B cell (primary cell): ENCODE measurements around the gene ZKSCAN7. TPM values are rescaled to one million over a fixed set of nuclear protein-coding genes. Genes with fewer than 3 reads are reported as not detected.
A peak's percentile ranks its signal among the peaks of the same experiment; 100 is the strongest.

Source experiments
- ATAC-seq: fragments of 200-7000 bp; cut with Tn5 transposase; one replicate; pipeline ENCODE4 v1.10.0; 2021; ENCODE audit warnings: low read depth, mild to moderate bottlenecking, moderate number of reproducible peaks, moderate library complexity
- CTCF ChIA-PET: fragments of 350-600 bp; sonication (Branson Sonifier 250); formaldehyde crosslinking; loops from one replicate; lab custom pipeline; 2021; ENCODE audit warnings: antibody characterized with exemption, inconsistent platforms; lab: Charles Lee
- POLR2A ChIA-PET: fragments of 350-600 bp; sonication (Branson Sonifier 250); formaldehyde crosslinking; loops from one replicate; lab custom pipeline; 2021; ENCODE audit warnings: antibody characterized with exemption; lab: Charles Lee
- DNase-seq: peaks from one replicate; pipeline ENCODE4 v3.0.0; 2013
- H2AFZ ChIP-seq: 2 replicates; pipeline ENCODE4 v1.6.1; 2012; ENCODE audit warnings: mild to moderate bottlenecking, low read depth, low read length; ENCODE audit not compliant: insufficient read depth, poor library complexity, severe bottlenecking
- H3K27ac ChIP-seq, 2 donors: 1 replicate in 1 of 2; 2 replicates in 1 of 2; pipeline ENCODE4 v1.5.1; 2012 to 2013; ENCODE audit warnings: low read length in 2 of 2, mild to moderate bottlenecking in 2 of 2, moderate library complexity in 1 of 2
- H3K27me3 ChIP-seq, 4 experiments: fragments of 200-600 bp in 1 of 4; sonication (generic) in 1 of 4; replicated peaks in 1 of 4; 1 replicate in 2 of 4; 2 replicates in 2 of 4; pipeline versions ENCODE4 v1.6.1 to v1.7.0; 2013 to 2016; ENCODE audit warnings: low read length in 3 of 4, mild to moderate bottlenecking in 2 of 4, mixed read lengths in 1 of 4, moderate library complexity in 1 of 4; ENCODE audit not compliant: insufficient read depth in 4 of 4, control insufficient read depth in 3 of 4; ENCODE audit errors: control extremely low read depth in 1 of 4
- H3K36me3 ChIP-seq, 2 experiments: replicated peaks in 1 of 2; 1 replicate in 1 of 2; 2 replicates in 1 of 2; pipeline versions ENCODE4 v1.6.1 to v1.7.1; 2013; ENCODE audit warnings: low read length in 1 of 2; ENCODE audit not compliant: insufficient read depth in 2 of 2, control insufficient read depth in 1 of 2; ENCODE audit errors: control extremely low read depth in 1 of 2, extremely low read depth in 1 of 2
- H3K4me1 ChIP-seq, 2 donors: fragments of 200-600 bp in 1 of 2; sonication (generic) in 1 of 2; 1 replicate in 1 of 2; 2 replicates in 1 of 2; pipeline versions ENCODE4 v1.5.1 to v1.6.1; 2013 to 2017; ENCODE audit warnings: low read length in 2 of 2; ENCODE audit not compliant: control insufficient read depth in 2 of 2, insufficient read depth in 2 of 2
- H3K4me2 ChIP-seq: replicated peaks from 2 replicates; pipeline ENCODE3; 2012; ENCODE audit warnings: mild to moderate bottlenecking, low read depth, low read length; ENCODE audit not compliant: poor library complexity, severe bottlenecking
- H3K4me3 ChIP-seq, 5 experiments: fragments of 200-600 bp in 1 of 5; sonication (generic) in 1 of 5; 1 replicate in 3 of 5; 2 replicates in 2 of 5; pipeline versions ENCODE4 v1.5.1 to v1.7.0; 2011 to 2016; ENCODE audit warnings: low read length in 4 of 5, mild to moderate bottlenecking in 4 of 5, low read depth in 2 of 5, control low read depth in 1 of 5, moderate library complexity in 1 of 5; ENCODE audit not compliant: insufficient read depth in 1 of 5; ENCODE audit errors: control extremely low read depth in 1 of 5, extremely low read depth in 1 of 5
- H3K79me2 ChIP-seq: fragments of 200-600 bp; sonication (generic); one replicate; pipeline ENCODE4 v1.6.0; 2016; ENCODE audit warnings: low read length; ENCODE audit not compliant: control insufficient read depth, insufficient read depth
- H3K9ac ChIP-seq: fragments of 200-600 bp; sonication (generic); 2 replicates; pipeline ENCODE4 v1.6.1; 2017; ENCODE audit warnings: mild to moderate bottlenecking, low read length, moderate library complexity
- H3K9me3 ChIP-seq, 3 donors: one replicate each; pipeline versions ENCODE4 v1.6.1 to v1.7.1; 2013; ENCODE audit warnings: low read length in 2 of 3; ENCODE audit not compliant: control insufficient read depth in 2 of 3, insufficient read depth in 1 of 3; ENCODE audit errors: control extremely low read depth in 1 of 3
- H4K20me1 ChIP-seq: 2 replicates; pipeline ENCODE4 v1.6.0; 2012; ENCODE audit warnings: mild to moderate bottlenecking, low read length; ENCODE audit not compliant: insufficient read depth, control insufficient read depth, poor library complexity, severe bottlenecking
- H3K27ac Mint-ChIP-seq: one replicate; pipeline ENCODE4 v1.8.0; 2021; ENCODE audit warnings: mixed read lengths
- H3K27me3 Mint-ChIP-seq: one replicate; pipeline ENCODE4 v1.8.0; 2021; ENCODE audit warnings: mixed read lengths
- H3K4me1 Mint-ChIP-seq: one replicate; pipeline ENCODE4 v1.8.0; 2021; ENCODE audit warnings: mixed read lengths
- H3K4me3 Mint-ChIP-seq: one replicate; pipeline ENCODE4 v1.8.0; 2021; ENCODE audit warnings: mixed read lengths
- H3K9me3 Mint-ChIP-seq: one replicate; pipeline ENCODE4 v1.8.0; 2022; ENCODE audit warnings: mixed read lengths; ENCODE audit not compliant: insufficient read depth
- EZH2 ChIP-seq: IDR thresholded peaks from 2 replicates; pipeline ENCODE4 v1.6.1; 2012; ENCODE audit warnings: borderline replicate concordance, low read depth, mild to moderate bottlenecking, moderate library complexity, low read length; ENCODE audit not compliant: insufficient read depth, poor library complexity, severe bottlenecking
- WGBS: methylation state at CpG from one replicate; pipeline ENCODE4 v1.1.5; 2013; ENCODE audit warnings: missing lambda C conversion rate; ENCODE audit not compliant: insufficient coverage; 5-methylcytosine and 5-hydroxymethylcytosine counted together
- intact Hi-C: fragments of 100-400 bp; cut with micrococcal nuclease; formaldehyde crosslinking; loops from one replicate; pipeline ENCODE4 v1.10.0; 2022
- polyA plus RNA-seq: library from polyadenylated mRNA; depleted of rRNA; stranded (reverse); fragments of >200 nt; gene quantifications from 2 replicates; pipeline ENCODE4 v1.2.3, GENCODE V29; 2012
- total RNA-seq, 2 donors: library from RNA; stranded (reverse); fragments of 120-200 nt in 1 of 2; gene quantifications; 1 replicate in 1 of 2; 2 replicates in 1 of 2; pipeline versions ENCODE4 v1.2.3 to v1.2.4, GENCODE V29; 2013 to 2022
- TF ChIP-seq, protein P1 (sequence below): fragments of 200-600 bp; IDR thresholded peaks from one replicate; pipeline ENCODE4 v1.8.0; 2022; ENCODE audit warnings: antibody characterized with exemption, mild to moderate bottlenecking

The ZKSCAN7 gene
- total and polyA plus RNA-seq, 2 donors (not counting 1 experiment from before 2014, with no cell fraction given): 3.4 to 8.5 TPM

DNA sequence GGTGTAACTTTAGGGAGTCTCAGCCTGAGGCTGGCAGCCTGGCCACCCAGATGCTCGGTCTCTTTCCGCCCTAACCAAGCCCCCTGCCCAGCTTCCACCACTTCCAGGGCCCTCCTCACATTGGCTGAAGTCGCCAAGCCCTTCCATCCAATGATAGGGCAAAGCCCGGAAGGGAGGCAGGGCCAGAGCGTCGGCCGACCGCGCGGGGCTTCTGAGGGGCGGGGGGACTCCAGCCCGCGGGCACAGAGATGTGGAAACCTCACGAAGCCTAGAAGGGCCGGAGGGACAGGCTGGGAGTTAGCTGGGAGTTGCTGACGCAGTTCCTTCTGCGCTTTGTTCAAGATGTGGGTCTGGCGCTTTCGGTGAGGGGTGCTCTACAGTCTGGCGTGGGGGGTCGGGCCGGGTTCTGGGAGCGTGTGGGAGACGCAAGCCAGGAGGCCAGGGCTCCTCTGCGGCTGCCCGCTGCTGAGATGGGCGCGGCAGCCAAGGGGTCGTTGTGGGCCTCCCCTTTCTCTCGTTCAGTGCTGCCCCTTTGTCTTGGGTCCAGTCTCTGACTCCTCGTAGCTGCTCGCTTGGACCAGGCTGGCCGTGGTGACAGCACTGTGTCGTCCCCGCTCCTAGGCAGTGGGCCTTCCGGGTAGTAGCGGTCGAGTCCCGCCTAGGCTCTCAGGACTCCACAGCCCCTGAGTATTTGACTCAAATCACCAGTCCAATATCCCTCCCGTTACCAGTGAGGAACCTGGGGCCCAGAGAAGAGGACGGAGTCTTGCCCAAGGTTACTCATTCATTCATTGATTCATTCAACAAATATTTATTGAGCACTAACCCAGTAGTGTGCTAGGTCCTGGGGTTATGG lies 29.9 kb downstream of the ZKSCAN7 start, which contains the start of gene ZNF660:
Gene ZNF660 (plus strand): TSS at position 319 of the 856 bp plus-strand sequence. CDS start 9,230 bp downstream, outside the sequence.
- peaks cover 20% of the 10 kb centered on the region for H3K27me3 Mint-ChIP-seq
- H3K4me3 Mint-ChIP-seq: peak within 1 kb of the TSS; percentile 88
- peaks cover 19% of the 10 kb centered on the region for H3K4me1 Mint-ChIP-seq
- ChIA-PET CTCF (interaction anchor here (1.6 kb wide), 1 partner anchor 52 kb away, joined by 4 read pairs; no protein-coding TSS in a partner anchor), POLR2A (interaction anchor here (0.8 kb wide), 1 partner anchor 178 kb away, joined by 3 read pairs; no protein-coding TSS in a partner anchor)
- 2% methylated on average over 40 of the region's 41 CpGs for whole genome bisulfite sequencing
- H3K27me3 ChIP-seq: no peaks in the 10 kb centered on the region
- intact Hi-C loops: loop anchor here (5.0 kb wide), 1 partner anchor 37 kb away; no protein-coding TSS in a partner anchor
- H3K9me3 Mint-ChIP-seq: no peaks in the 10 kb centered on the region
- no peak within 1 kb of the TSS for H3K27ac Mint-ChIP-seq
- H3K79me2 ChIP-seq: no peaks in the 10 kb centered on the region
- H3K4me2 ChIP-seq: peak within 1 kb of the TSS; percentile 88
- peak within 1 kb of the TSS; percentile 47 to 66 (median 62) for H3K4me3 ChIP-seq
- peak within 1 kb of the TSS; percentile 86 for H2AFZ ChIP-seq
- H3K9ac ChIP-seq: peak within 1 kb of the TSS; percentile 71
- H3K9me3 ChIP-seq: peaks cover 0 to 13% (median 1%) of the 10 kb centered on the region in 3 donors
- TF ChIP-seq, protein P1, sequence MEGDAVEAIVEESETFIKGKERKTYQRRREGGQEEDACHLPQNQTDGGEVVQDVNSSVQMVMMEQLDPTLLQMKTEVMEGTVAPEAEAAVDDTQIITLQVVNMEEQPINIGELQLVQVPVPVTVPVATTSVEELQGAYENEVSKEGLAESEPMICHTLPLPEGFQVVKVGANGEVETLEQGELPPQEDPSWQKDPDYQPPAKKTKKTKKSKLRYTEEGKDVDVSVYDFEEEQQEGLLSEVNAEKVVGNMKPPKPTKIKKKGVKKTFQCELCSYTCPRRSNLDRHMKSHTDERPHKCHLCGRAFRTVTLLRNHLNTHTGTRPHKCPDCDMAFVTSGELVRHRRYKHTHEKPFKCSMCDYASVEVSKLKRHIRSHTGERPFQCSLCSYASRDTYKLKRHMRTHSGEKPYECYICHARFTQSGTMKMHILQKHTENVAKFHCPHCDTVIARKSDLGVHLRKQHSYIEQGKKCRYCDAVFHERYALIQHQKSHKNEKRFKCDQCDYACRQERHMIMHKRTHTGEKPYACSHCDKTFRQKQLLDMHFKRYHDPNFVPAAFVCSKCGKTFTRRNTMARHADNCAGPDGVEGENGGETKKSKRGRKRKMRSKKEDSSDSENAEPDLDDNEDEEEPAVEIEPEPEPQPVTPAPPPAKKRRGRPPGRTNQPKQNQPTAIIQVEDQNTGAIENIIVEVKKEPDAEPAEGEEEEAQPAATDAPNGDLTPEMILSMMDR: no peak
- TF ChIP-seq EZH2: no peak
- peaks cover 16 to 19% of the 10 kb centered on the region in 2 donors for H3K4me1 ChIP-seq
- H4K20me1 ChIP-seq: no peaks in the 10 kb centered on the region
- H3K36me3 ChIP-seq: peaks cover 0 to 3% of the 10 kb centered on the region in 2 experiments
- H3K27ac ChIP-seq: peak within 1 kb of the TSS in 1 of 2 donors; percentile 67
- ATAC-seq (peak; percentile 86), DNase-seq (peak; percentile 42)

DNA sequence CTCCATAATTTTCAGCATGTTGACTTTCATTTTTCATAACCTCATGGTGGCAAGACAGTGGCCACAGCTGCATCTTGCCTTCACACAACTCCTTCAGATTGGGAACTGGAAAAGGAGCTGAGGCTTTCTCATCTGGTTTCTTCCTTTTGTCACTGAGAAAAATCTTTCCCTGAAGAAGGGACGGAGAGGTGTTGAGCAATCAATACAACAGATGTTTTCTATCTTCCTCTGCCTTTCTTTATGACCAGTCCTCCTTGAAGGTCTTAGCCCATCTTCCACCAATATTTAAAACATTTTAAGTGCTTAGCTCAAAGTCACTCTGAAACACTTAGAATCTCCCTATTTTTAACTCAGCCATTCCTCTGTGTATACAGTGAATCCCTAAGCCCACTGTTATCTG lies 41.6 kb downstream of the ZKSCAN7 start:
- TF ChIP-seq EZH2: no peak
- TF ChIP-seq, protein P1: no peak
- no peaks in the 10 kb centered on the region for H3K4me1 ChIP-seq
- ChIA-PET POLR2A (no interaction called here), CTCF (no interaction called here)
- DNase-seq: no peak
- H3K9ac ChIP-seq: no peak overlapping the region
- no peaks in the 10 kb centered on the region for H3K4me1 Mint-ChIP-seq
- no peak overlapping the region for H3K4me2 ChIP-seq
- H3K27ac ChIP-seq: no peak overlapping the region
- no peaks in the 10 kb centered on the region for H4K20me1 ChIP-seq
- H3K4me3 ChIP-seq: no peak overlapping the region
- WGBS: no CpG with 5 or more reads among the region's 1 CpG
- no peak for ATAC-seq
- H3K4me3 Mint-ChIP-seq: no peak overlapping the region
- H3K27me3 ChIP-seq: no peaks in the 10 kb centered on the region
- peaks cover 0 to 9% of the 10 kb centered on the region in 2 experiments for H3K36me3 ChIP-seq
- H2AFZ ChIP-seq: no peak overlapping the region
- intact Hi-C loops: no loop called here
- peaks cover 20% of the 10 kb centered on the region for H3K9me3 Mint-ChIP-seq
- no peak overlapping the region for H3K27ac Mint-ChIP-seq
- peaks cover 6 to 19% (median 15%) of the 10 kb centered on the region in 3 donors for H3K9me3 ChIP-seq
- H3K27me3 Mint-ChIP-seq: no peaks in the 10 kb centered on the region
- no peaks in the 10 kb centered on the region for H3K79me2 ChIP-seq
